Endodermal cell (in vitro differentiated cells): ENCODE data around the gene UBL7. TPM values are rescaled to one million over a fixed set of nuclear protein-coding genes. Genes with fewer than 3 reads are reported as not detected.

Source experiments
- DNase-seq: peaks from one replicate; pipeline ENCODE4 v3.0.0-alpha.2; 2017
- H3K27ac ChIP-seq: 2 replicates; pipeline ENCODE4 v1.5.1; 2013; ENCODE audit warnings: mild to moderate bottlenecking, low read depth, low read length, moderate library complexity
- H3K27me3 ChIP-seq: 2 replicates; pipeline ENCODE4 v1.6.1; 2013; ENCODE audit warnings: mild to moderate bottlenecking, low read length, moderate library complexity; ENCODE audit not compliant: insufficient read depth, control insufficient read depth, poor library complexity, severe bottlenecking
- H3K36me3 ChIP-seq: 2 replicates; pipeline ENCODE4 v1.7.0; 2013; ENCODE audit warnings: mild to moderate bottlenecking, low read length, moderate library complexity; ENCODE audit not compliant: control insufficient read depth, insufficient read depth
- H3K4me1 ChIP-seq: one replicate; pipeline ENCODE4 v1.7.0; 2013; ENCODE audit warnings: low read length; ENCODE audit not compliant: control insufficient read depth, insufficient read depth
- H3K4me3 ChIP-seq: 2 replicates; pipeline ENCODE4 v1.5.1; 2013; ENCODE audit warnings: mild to moderate bottlenecking, low read length, moderate library complexity
- H3K9ac ChIP-seq: 2 replicates; pipeline ENCODE4 v1.6.1; 2013; ENCODE audit warnings: mild to moderate bottlenecking, low read length, moderate library complexity; ENCODE audit not compliant: poor library complexity, severe bottlenecking; ENCODE audit errors: extremely low read depth
- H3K9me3 ChIP-seq: 2 replicates; pipeline ENCODE4 v1.6.1; 2013; ENCODE audit warnings: mild to moderate bottlenecking, low read length, moderate library complexity; ENCODE audit not compliant: control insufficient read depth
- H3K27ac Mint-ChIP-seq: 2 replicates; pipeline ENCODE4 v1.8.0; 2020; ENCODE audit warnings: mixed read lengths
- H3K27me3 Mint-ChIP-seq: 2 replicates; pipeline ENCODE4 v1.8.0; 2021; ENCODE audit warnings: mild to moderate bottlenecking, mixed read lengths; ENCODE audit not compliant: insufficient read depth
- H3K36me3 Mint-ChIP-seq: 2 replicates; pipeline ENCODE4 v1.8.0; 2020; ENCODE audit warnings: low read depth, mixed read lengths
- H3K4me1 Mint-ChIP-seq: 2 replicates; pipeline ENCODE4 v1.8.0; 2020; ENCODE audit warnings: mixed read lengths
- H3K4me3 Mint-ChIP-seq: 2 replicates; pipeline ENCODE4 v1.8.0; 2020; ENCODE audit warnings: mild to moderate bottlenecking, moderate library complexity, mixed read lengths
- H3K9me3 Mint-ChIP-seq: 2 replicates; pipeline ENCODE4 v1.8.0; 2020; ENCODE audit warnings: mild to moderate bottlenecking, mixed read lengths
- CTCF ChIP-seq: fragments of 200-600 bp; sonication (generic); conservative IDR thresholded peaks from 2 replicates; pipeline ENCODE4 v1.5.0; 2021; ENCODE audit warnings: antibody characterized with exemption, mild to moderate bottlenecking
- WGBS, 2 experiments: methylation state at CpG; one replicate each; pipeline versions ENCODE4 v1.1.5 to v1.1.7; 2013; ENCODE audit warnings: missing lambda C conversion rate in 2 of 2, mixed read lengths in 1 of 2; ENCODE audit not compliant: insufficient coverage in 1 of 2, insufficient read length in 1 of 2; 5-methylcytosine and 5-hydroxymethylcytosine counted together
- total RNA-seq, 2 donors: library from RNA; stranded (reverse); fragmentation: NEBNext Ultra II Directional in 1 of 2; extraction: Animal tissue kit (Norgen Biotek cat#: 25700) in 1 of 2; gene quantifications; 2 replicates in 1 of 2; 3 replicates in 1 of 2; pipeline ENCODE4 v1.2.1, GENCODE V29; 2021

Gene UBL7
- total RNA-seq, 2 donors from 2014 or later = 38.5 to 52.6 TPM

DNA sequence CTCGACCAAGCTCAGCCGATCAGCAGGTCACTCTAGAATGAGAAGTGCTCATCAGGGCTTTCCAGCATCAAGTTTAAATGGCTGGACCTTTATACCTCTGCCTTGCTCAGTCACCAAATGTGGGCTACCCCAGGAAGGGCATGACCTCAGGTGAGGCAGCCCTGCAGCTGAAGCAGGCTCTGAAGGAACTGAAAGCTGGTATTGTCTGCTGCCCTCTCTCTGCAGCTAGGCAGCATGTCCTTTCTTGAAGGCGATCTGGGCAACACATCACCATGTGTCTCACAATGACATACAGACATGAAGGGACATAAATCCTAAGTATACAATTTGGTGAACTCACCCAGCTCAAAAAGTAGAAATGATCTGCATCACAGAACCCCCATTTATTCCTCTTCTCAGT is 41.3 kb upstream of the UBL7 start:
- H3K9ac ChIP-seq = no peak overlapping the region
- peaks cover 23% of the 10 kb centered on the region for H3K36me3 Mint-ChIP-seq
- H3K4me3 Mint-ChIP-seq = no peak overlapping the region
- peak; percentile 44 for DNase-seq
- no peaks in the 10 kb centered on the region for H3K27me3 Mint-ChIP-seq
- peaks cover 3% of the 10 kb centered on the region for H3K9me3 Mint-ChIP-seq
- 80 to 86% methylated on average over 3 of the region's 3 CpGs for WGBS, 2 experiments
- H3K27ac Mint-ChIP-seq = no peak overlapping the region
- no peak overlapping the region for H3K4me3 ChIP-seq
- no peaks in the 10 kb centered on the region for H3K27me3 ChIP-seq
- H3K4me1 ChIP-seq = no peaks in the 10 kb centered on the region
- no peaks in the 10 kb centered on the region for H3K36me3 ChIP-seq
- peak; percentile 49 for TF ChIP-seq CTCF
- H3K9me3 ChIP-seq = no peaks in the 10 kb centered on the region
- H3K4me1 Mint-ChIP-seq = peaks cover 3% of the 10 kb centered on the region
- H3K27ac ChIP-seq = no peak overlapping the region

- H3K27ac ChIP-seq = no peak overlapping the region
- no peak overlapping the region for H3K4me3 Mint-ChIP-seq
- no peaks in the 10 kb centered on the region for H3K36me3 ChIP-seq
- H3K36me3 Mint-ChIP-seq = peaks cover 20% of the 10 kb centered on the region
- no peak overlapping the region for H3K9ac ChIP-seq
- peaks cover 3% of the 10 kb centered on the region for H3K4me1 Mint-ChIP-seq
- peaks cover 3% of the 10 kb centered on the region for H3K9me3 Mint-ChIP-seq
- H3K27me3 ChIP-seq = no peaks in the 10 kb centered on the region
- H3K27ac Mint-ChIP-seq = no peak overlapping the region
- no peaks in the 10 kb centered on the region for H3K4me1 ChIP-seq
- H3K27me3 Mint-ChIP-seq = no peaks in the 10 kb centered on the region
- H3K4me3 ChIP-seq = no peak overlapping the region
- TF ChIP-seq CTCF = peak; percentile 34
- DNase-seq = peak; percentile 47
- WGBS, 2 experiments = 84 to 93% methylated on average over 2 of the region's 2 CpGs
- no peaks in the 10 kb centered on the region for H3K9me3 ChIP-seq
These were observed 39.4 kb upstream of the UBL7 start for GRCh38 chr15:74500401-74500800.

DNA sequence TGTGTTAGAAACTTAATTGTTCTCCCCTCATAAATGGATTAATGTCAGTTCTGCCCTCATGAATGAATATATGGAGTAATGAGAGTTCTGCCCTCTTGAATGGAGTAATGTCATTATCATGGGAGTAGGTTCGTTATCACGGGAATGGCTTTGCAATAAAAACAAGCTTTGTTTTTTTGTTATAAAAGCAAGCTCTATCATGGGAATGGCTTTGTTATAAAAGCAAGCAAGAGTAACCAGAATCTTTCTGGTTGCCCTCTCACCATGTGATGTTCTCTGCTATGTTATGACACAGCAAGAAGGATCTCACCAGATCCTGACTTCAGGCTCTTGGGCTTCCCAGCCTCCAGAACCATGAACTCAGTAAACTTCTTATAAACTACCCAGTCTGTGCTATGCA is 38.4 kb upstream of the UBL7 start:
- 95 to 100% methylated on average over 2 of the region's 2 CpGs for WGBS, 2 experiments
- Mint-ChIP-seq H3K4me1 (peaks cover 3% of the 10 kb centered on the region), H3K36me3 (peaks cover 14% of the 10 kb centered on the region), H3K9me3 (peaks cover 3% of the 10 kb centered on the region), H3K27me3 (no peaks in the 10 kb centered on the region), H3K27ac (no peak overlapping the region), H3K4me3 (no peak overlapping the region)
- H3K27ac ChIP-seq = no peak overlapping the region
- H3K27me3 ChIP-seq = no peaks in the 10 kb centered on the region
- no peak overlapping the region for H3K4me3 ChIP-seq
- H3K36me3 ChIP-seq = no peaks in the 10 kb centered on the region
- no peak for TF ChIP-seq CTCF
- H3K9me3 ChIP-seq = no peaks in the 10 kb centered on the region
- DNase-seq = no peak
- H3K9ac ChIP-seq = no peak overlapping the region
- H3K4me1 ChIP-seq = no peaks in the 10 kb centered on the region
